ENCODE measurements around the gene ISYNA1. TPM values are rescaled to one million over a fixed set of nuclear protein-coding genes. Genes with fewer than 3 reads are reported as not detected.

ISYNA1 gene
- total and polyA plus RNA-seq, 2 of the 13 experiments (the other 11 are each of a cell fraction or from before 2014, with no cell fraction given): 29.6 to 48.5 TPM

DNA sequence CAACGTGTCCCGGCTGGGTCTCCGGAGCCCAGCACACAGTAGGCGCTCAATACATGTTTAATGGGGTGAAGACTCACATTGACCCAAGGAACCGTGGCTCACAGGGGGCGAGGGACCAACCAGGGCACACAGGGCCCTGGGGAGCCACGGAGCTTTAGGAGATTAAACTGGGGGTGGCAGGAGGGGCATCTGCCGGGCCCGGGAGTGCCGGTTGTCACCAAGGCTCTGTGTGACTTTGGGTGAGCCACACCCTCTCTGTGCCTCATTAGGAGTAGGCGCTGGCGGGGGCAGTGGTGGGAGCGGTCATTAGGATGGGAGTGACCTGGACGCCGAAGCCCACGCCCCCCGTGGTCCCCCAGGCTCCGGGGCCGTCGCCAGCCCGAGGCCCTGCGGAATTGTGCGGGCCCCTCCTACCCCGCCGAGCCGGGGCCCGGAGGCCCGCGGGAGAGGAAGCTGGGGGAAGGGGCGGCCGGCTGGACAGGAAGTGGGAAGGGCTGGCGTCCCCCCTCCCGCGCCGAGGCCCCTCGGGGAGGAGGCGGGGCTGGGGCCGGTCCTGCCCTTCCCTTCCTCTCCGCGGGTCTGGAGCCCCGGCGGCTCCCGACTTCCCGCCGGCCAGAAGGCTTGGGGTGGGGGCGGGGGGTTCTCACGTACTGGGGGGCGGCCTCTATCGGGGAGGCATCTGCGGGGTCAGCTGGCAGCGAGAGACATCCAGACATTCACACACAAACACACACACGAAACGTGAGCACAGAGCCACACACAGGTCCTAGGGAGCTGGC, 20.5 kb downstream of the ISYNA1 start (continued):
- TF ChIP-seq, protein P1, sequence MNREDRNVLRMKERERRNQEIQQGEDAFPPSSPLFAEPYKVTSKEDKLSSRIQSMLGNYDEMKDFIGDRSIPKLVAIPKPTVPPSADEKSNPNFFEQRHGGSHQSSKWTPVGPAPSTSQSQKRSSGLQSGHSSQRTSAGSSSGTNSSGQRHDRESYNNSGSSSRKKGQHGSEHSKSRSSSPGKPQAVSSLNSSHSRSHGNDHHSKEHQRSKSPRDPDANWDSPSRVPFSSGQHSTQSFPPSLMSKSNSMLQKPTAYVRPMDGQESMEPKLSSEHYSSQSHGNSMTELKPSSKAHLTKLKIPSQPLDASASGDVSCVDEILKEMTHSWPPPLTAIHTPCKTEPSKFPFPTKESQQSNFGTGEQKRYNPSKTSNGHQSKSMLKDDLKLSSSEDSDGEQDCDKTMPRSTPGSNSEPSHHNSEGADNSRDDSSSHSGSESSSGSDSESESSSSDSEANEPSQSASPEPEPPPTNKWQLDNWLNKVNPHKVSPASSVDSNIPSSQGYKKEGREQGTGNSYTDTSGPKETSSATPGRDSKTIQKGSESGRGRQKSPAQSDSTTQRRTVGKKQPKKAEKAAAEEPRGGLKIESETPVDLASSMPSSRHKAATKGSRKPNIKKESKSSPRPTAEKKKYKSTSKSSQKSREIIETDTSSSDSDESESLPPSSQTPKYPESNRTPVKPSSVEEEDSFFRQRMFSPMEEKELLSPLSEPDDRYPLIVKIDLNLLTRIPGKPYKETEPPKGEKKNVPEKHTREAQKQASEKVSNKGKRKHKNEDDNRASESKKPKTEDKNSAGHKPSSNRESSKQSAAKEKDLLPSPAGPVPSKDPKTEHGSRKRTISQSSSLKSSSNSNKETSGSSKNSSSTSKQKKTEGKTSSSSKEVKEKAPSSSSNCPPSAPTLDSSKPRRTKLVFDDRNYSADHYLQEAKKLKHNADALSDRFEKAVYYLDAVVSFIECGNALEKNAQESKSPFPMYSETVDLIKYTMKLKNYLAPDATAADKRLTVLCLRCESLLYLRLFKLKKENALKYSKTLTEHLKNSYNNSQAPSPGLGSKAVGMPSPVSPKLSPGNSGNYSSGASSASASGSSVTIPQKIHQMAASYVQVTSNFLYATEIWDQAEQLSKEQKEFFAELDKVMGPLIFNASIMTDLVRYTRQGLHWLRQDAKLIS (CRISPR knock-in tag; IDR thresholded peaks at IDR 0.05): no peak
- TF ChIP-seq, protein P2, sequence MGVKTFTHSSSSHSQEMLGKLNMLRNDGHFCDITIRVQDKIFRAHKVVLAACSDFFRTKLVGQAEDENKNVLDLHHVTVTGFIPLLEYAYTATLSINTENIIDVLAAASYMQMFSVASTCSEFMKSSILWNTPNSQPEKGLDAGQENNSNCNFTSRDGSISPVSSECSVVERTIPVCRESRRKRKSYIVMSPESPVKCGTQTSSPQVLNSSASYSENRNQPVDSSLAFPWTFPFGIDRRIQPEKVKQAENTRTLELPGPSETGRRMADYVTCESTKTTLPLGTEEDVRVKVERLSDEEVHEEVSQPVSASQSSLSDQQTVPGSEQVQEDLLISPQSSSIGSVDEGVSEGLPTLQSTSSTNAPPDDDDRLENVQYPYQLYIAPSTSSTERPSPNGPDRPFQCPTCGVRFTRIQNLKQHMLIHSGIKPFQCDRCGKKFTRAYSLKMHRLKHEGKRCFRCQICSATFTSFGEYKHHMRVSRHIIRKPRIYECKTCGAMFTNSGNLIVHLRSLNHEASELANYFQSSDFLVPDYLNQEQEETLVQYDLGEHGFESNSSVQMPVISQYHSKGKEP (CRISPR knock-in tag; IDR thresholded peaks at IDR 0.05): peak; percentile 24; the same call in 1 of the 2 replicates
- TF ChIP-seq ATF7 (IDR thresholded peaks at IDR 0.05) (no peak), ATF7 (CRISPR knock-in tag; IDR thresholded peaks at IDR 0.05) (no peak), ZNF446 (CRISPR knock-in tag; IDR thresholded peaks at IDR 0.05) (peak; percentile 72; the same call in 1 of the 2 replicates), ZNF556 (CRISPR knock-in tag; IDR thresholded peaks at IDR 0.05; ENCODE audit: borderline replicate concordance) (no peak; the same call in 1 of the 2 replicates), ZNF788 (CRISPR knock-in tag; IDR thresholded peaks at IDR 0.05; ENCODE audit: borderline replicate concordance) (no peak), ZNF547 (CRISPR knock-in tag; IDR thresholded peaks at IDR 0.05) (peak; percentile 68), HMGA1 (CRISPR knock-in tag; conservative IDR thresholded peaks at IDR 0.05) (no peak), CHD4 (IDR thresholded peaks at IDR 0.05; ENCODE audit: borderline replicate concordance, low read length) (peak; percentile 83; the same call in 1 of the 2 replicates), SRSF1 (optimal IDR thresholded peaks at IDR 0.05; ENCODE audit: low read depth, low read length) (peak; percentile 80)
- TF ChIP-seq, protein P3, sequence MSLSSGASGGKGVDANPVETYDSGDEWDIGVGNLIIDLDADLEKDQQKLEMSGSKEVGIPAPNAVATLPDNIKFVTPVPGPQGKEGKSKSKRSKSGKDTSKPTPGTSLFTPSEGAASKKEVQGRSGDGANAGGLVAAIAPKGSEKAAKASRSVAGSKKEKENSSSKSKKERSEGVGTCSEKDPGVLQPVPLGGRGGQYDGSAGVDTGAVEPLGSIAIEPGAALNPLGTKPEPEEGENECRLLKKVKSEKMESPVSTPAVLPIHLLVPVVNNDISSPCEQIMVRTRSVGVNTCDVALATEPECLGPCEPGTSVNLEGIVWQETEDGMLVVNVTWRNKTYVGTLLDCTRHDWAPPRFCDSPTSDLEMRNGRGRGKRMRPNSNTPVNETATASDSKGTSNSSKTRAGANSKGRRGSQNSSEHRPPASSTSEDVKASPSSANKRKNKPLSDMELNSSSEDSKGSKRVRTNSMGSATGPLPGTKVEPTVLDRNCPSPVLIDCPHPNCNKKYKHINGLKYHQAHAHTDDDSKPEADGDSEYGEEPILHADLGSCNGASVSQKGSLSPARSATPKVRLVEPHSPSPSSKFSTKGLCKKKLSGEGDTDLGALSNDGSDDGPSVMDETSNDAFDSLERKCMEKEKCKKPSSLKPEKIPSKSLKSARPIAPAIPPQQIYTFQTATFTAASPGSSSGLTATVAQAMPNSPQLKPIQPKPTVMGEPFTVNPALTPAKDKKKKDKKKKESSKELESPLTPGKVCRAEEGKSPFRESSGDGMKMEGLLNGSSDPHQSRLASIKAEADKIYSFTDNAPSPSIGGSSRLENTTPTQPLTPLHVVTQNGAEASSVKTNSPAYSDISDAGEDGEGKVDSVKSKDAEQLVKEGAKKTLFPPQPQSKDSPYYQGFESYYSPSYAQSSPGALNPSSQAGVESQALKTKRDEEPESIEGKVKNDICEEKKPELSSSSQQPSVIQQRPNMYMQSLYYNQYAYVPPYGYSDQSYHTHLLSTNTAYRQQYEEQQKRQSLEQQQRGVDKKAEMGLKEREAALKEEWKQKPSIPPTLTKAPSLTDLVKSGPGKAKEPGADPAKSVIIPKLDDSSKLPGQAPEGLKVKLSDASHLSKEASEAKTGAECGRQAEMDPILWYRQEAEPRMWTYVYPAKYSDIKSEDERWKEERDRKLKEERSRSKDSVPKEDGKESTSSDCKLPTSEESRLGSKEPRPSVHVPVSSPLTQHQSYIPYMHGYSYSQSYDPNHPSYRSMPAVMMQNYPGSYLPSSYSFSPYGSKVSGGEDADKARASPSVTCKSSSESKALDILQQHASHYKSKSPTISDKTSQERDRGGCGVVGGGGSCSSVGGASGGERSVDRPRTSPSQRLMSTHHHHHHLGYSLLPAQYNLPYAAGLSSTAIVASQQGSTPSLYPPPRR (CRISPR knock-in tag; IDR thresholded peaks at IDR 0.05; ENCODE audit: borderline replicate concordance): 0 out of 2 replicates have a peak, but pooled peaks have one; percentile 20
- TF ChIP-seq, protein P4, sequence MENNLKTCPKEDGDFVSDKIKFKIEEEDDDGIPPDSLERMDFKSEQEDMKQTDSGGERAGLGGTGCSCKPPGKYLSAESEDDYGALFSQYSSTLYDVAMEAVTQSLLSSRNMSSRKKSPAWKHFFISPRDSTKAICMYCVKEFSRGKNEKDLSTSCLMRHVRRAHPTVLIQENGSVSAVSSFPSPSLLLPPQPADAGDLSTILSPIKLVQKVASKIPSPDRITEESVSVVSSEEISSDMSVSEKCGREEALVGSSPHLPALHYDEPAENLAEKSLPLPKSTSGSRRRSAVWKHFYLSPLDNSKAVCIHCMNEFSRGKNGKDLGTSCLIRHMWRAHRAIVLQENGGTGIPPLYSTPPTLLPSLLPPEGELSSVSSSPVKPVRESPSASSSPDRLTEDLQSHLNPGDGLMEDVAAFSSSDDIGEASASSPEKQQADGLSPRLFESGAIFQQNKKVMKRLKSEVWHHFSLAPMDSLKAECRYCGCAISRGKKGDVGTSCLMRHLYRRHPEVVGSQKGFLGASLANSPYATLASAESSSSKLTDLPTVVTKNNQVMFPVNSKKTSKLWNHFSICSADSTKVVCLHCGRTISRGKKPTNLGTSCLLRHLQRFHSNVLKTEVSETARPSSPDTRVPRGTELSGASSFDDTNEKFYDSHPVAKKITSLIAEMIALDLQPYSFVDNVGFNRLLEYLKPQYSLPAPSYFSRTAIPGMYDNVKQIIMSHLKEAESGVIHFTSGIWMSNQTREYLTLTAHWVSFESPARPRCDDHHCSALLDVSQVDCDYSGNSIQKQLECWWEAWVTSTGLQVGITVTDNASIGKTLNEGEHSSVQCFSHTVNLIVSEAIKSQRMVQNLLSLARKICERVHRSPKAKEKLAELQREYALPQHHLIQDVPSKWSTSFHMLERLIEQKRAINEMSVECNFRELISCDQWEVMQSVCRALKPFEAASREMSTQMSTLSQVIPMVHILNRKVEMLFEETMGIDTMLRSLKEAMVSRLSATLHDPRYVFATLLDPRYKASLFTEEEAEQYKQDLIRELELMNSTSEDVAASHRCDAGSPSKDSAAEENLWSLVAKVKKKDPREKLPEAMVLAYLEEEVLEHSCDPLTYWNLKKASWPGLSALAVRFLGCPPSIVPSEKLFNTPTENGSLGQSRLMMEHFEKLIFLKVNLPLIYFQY (CRISPR knock-in tag; IDR thresholded peaks at IDR 0.05; ENCODE audit: borderline replicate concordance): peak; percentile 63; the same call in 1 of the 2 replicates
